MCF 10A (cell line): ENCODE measurements around the gene CABLES1. TPM values are rescaled to one million over a fixed set of nuclear protein-coding genes. Genes with fewer than 3 reads are reported as not detected.

ENCODE experiments used
- BruUV-seq: library from RNA; stranded (reverse); fragments of 400-500 nt; replicated peaks from 2 replicates; lab custom pipeline; 2021; lab: Mats Ljungman, UMichigan
- CTCF ChIA-PET: fragments of 300-600 bp; sonication (Branson Sonifier 250); formaldehyde crosslinking; extraction: SDS; loops from one replicate; lab custom pipeline; 2021; ENCODE audit warnings: antibody characterized with exemption, inconsistent platforms; lab: Yijun Ruan, JAX
- POLR2A ChIA-PET: fragments of 300-600, 350-650 bp; sonication (Branson Sonifier 250); formaldehyde crosslinking; extraction: SDS; loops from one replicate; lab custom pipeline; 2020; ENCODE audit warnings: antibody characterized with exemption, inconsistent platforms; lab: Yijun Ruan, JAX
- DNase-seq: peaks from one replicate; pipeline ENCODE4 v3.0.0-alpha.2; 2018; ENCODE audit not compliant: unreplicated experiment
- H3K27ac Mint-ChIP-seq: one replicate; pipeline ENCODE4 v1.8.0; 2022; ENCODE audit warnings: mild to moderate bottlenecking, low read depth, mixed read lengths; ENCODE audit not compliant: unreplicated experiment
- H3K27me3 Mint-ChIP-seq: one replicate; pipeline ENCODE4 v1.8.0; 2022; ENCODE audit warnings: mixed read lengths; ENCODE audit not compliant: insufficient read depth, unreplicated experiment
- H3K36me3 Mint-ChIP-seq: one replicate; pipeline ENCODE4 v1.8.0; 2022; ENCODE audit warnings: mild to moderate bottlenecking, moderate library complexity, mixed read lengths; ENCODE audit not compliant: insufficient read depth, unreplicated experiment
- H3K4me1 Mint-ChIP-seq: one replicate; pipeline ENCODE4 v1.8.0; 2022; ENCODE audit warnings: mixed read lengths; ENCODE audit not compliant: insufficient read depth, unreplicated experiment
- H3K4me3 Mint-ChIP-seq: one replicate; pipeline ENCODE4 v1.8.0; 2022; ENCODE audit warnings: mild to moderate bottlenecking, moderate library complexity, mixed read lengths; ENCODE audit not compliant: unreplicated experiment
- H3K9me3 Mint-ChIP-seq: one replicate; pipeline ENCODE4 v1.8.0; 2022; ENCODE audit warnings: mixed read lengths; ENCODE audit not compliant: unreplicated experiment
- CTCF ChIP-seq: fragments of 200-600 bp; IDR thresholded peaks from one replicate; pipeline ENCODE4 v1.8.0; 2022; ENCODE audit warnings: antibody characterized with exemption, mild to moderate bottlenecking; ENCODE audit not compliant: unreplicated experiment
- intact Hi-C: fragments of 100-400 bp; cut with micrococcal nuclease; formaldehyde crosslinking; loops from 2 replicates; pipeline ENCODE4 v1.14.1; 2022
- total RNA-seq: library from RNA; stranded (reverse); gene quantifications from 2 replicates; pipeline ENCODE4 v1.2.3, GENCODE V29; 2022

CABLES1 gene
- total RNA-seq, 1 experiment from 2014 or later, result 3.2 TPM

- TF ChIP-seq CTCF, result no peak
- H3K36me3 Mint-ChIP-seq, result peaks cover 7% of the 10 kb centered on the region
- no peak overlapping the region for H3K4me3 Mint-ChIP-seq
- H3K27ac Mint-ChIP-seq, result no peak overlapping the region
- POLR2A ChIA-PET, result interaction anchor here (0.5 kb wide), 1 partner anchor 73 kb away, joined by 3 read pairs; the partner anchor contains the start of gene CABLES1
- no peaks in the 10 kb centered on the region for H3K27me3 Mint-ChIP-seq
- CTCF ChIA-PET, result interaction anchor here (0.6 kb wide), 1 partner anchor 112 kb away, joined by 3 read pairs; no protein-coding TSS in a partner anchor
- no peaks in the 10 kb centered on the region for H3K9me3 Mint-ChIP-seq
- no peaks in the 10 kb centered on the region for H3K4me1 Mint-ChIP-seq
- DNase-seq, result no peak
- BruUV-seq, result no TSS peak
- intact Hi-C loops, result no loop called here
These were observed 72.7 kb downstream of the CABLES1 start for GRCh38 chr18:23207994-23208393.

- Mint-ChIP-seq H3K4me3 (no peak overlapping the region), H3K27me3 (no peaks in the 10 kb centered on the region), H3K27ac (no peak overlapping the region), H3K36me3 (peaks cover 7% of the 10 kb centered on the region), H3K9me3 (no peaks in the 10 kb centered on the region), H3K4me1 (no peaks in the 10 kb centered on the region)
- ChIA-PET POLR2A (interaction anchor here (0.5 kb wide), 1 partner anchor 73 kb away, joined by 3 read pairs; the partner anchor contains the start of gene CABLES1), CTCF (no interaction called here)
- no TSS peak for BruUV-seq
- TF ChIP-seq CTCF, result no peak
- no peak for DNase-seq
- intact Hi-C loops, result no loop called here
These were observed 73.3 kb downstream of the CABLES1 start for GRCh38 chr18:23208600-23208999.

- ChIA-PET POLR2A (no interaction called here), CTCF (no interaction called here)
- H3K27me3 Mint-ChIP-seq, result no peaks in the 10 kb centered on the region
- H3K9me3 Mint-ChIP-seq, result no peaks in the 10 kb centered on the region
- peaks cover 7% of the 10 kb centered on the region for H3K36me3 Mint-ChIP-seq
- H3K4me1 Mint-ChIP-seq, result no peaks in the 10 kb centered on the region
- peak; percentile 45 for DNase-seq
- intact Hi-C loops, result no loop called here
- no peak overlapping the region for H3K4me3 Mint-ChIP-seq
- BruUV-seq, result no TSS peak
- TF ChIP-seq CTCF, result no peak
- no peak overlapping the region for H3K27ac Mint-ChIP-seq
These were observed 73.7 kb downstream of the CABLES1 start for GRCh38 chr18:23209031-23209430.

GRCh38 chr18:23209796-23210195 is 74.5 kb downstream of the CABLES1 start:
- intact Hi-C loops, result no loop called here
- Mint-ChIP-seq H3K9me3 (no peaks in the 10 kb centered on the region), H3K36me3 (peaks cover 7% of the 10 kb centered on the region), H3K27ac (no peak overlapping the region), H3K4me3 (no peak overlapping the region), H3K27me3 (no peaks in the 10 kb centered on the region), H3K4me1 (no peaks in the 10 kb centered on the region)
- ChIA-PET POLR2A (no interaction called here), CTCF (no interaction called here)
- no peak for TF ChIP-seq CTCF
- BruUV-seq, result no TSS peak
- DNase-seq, result no peak
